Psoas muscle (tissue), 8 donors: Measurements from ENCODE around the gene EIF2S1. TPM values are rescaled to one million over a fixed set of nuclear protein-coding genes. Genes with fewer than 3 reads are reported as not detected.

ENCODE experiments used
- ATAC-seq, 4 donors: fragments of 200-7000 bp; cut with Tn5 transposase; one replicate each; pipeline ENCODE4 v1.9.1; 2020; ENCODE audit warnings: moderate library complexity in 3 of 4, mild to moderate bottlenecking in 2 of 4
- DNase-seq, 2 donors: peaks; one replicate each; pipeline ENCODE4 v3.0.0-alpha.2; 2020
- H3K27ac ChIP-seq: fragments of 200-600 bp; one replicate; pipeline ENCODE4 v1.8.0; 2022
- H3K27me3 ChIP-seq, 3 donors: fragments of 200-600 bp in 1 of 3; one replicate each; pipeline versions ENCODE4 v1.6.1 to v1.8.0; 2013 to 2022; ENCODE audit warnings: low read length in 2 of 3, mild to moderate bottlenecking in 2 of 3, moderate library complexity in 1 of 3; ENCODE audit not compliant: insufficient read depth in 3 of 3
- H3K36me3 ChIP-seq, 2 donors: fragments of 200-600 bp in 1 of 2; one replicate each; pipeline versions ENCODE4 v1.6.1 to v1.8.0; 2013 to 2022; ENCODE audit warnings: low read depth in 1 of 2, mild to moderate bottlenecking in 1 of 2, moderate library complexity in 1 of 2; ENCODE audit not compliant: insufficient read depth in 1 of 2
- H3K4me1 ChIP-seq: fragments of 200-600 bp; one replicate; pipeline ENCODE4 v1.8.0; 2022
- H3K4me3 ChIP-seq: fragments of 200-600 bp; one replicate; pipeline ENCODE4 v1.8.0; 2022; ENCODE audit warnings: mild to moderate bottlenecking
- H3K9me3 ChIP-seq: fragments of 200-600 bp; one replicate; pipeline ENCODE4 v1.8.0; 2022
- WGBS, 3 donors: extraction: QIAGEN DNeasy Blood & Tissue Kit; methylation state at CpG; one replicate each; pipeline versions ENCODE4 v1.1.6 to v1.1.7; 2013; 5-methylcytosine and 5-hydroxymethylcytosine counted together
- intact Hi-C, 2 donors: fragments of 100-400 bp; cut with DNase I; formaldehyde crosslinking; loops; one replicate each; pipeline versions ENCODE4 v1.11.0 to v1.14.2; 2022
- polyA plus RNA-seq, 3 donors: library from polyadenylated mRNA; stranded (reverse); fragments of 200-250 nt; gene quantifications; one replicate each; pipeline ENCODE4 v1.2.3, GENCODE V29; 2013
- total RNA-seq, 4 donors: library from RNA; stranded (reverse); fragmentation: NEBNext Ultra II Directional in 2 of 4; extraction: Animal tissue kit (Norgen Biotek cat#: 25700) in 2 of 4; gene quantifications; one replicate each; pipeline versions ENCODE4 v1.2.1 to v1.2.4, GENCODE V29; 2021 to 2023
- TF ChIP-seq, protein P1 (sequence below): fragments of 200-600 bp; IDR thresholded peaks from one replicate; pipeline ENCODE4 v1.8.0; 2022; ENCODE audit warnings: antibody characterized with exemption
- donor health status: healthy with polysubstance abuse.
- donor health status: DM: no; HTN: no; CAD: no; lungs with moderate emphysema.
- donor health status: Bipolar disorder and iron deficiency.
- donor health status: healthy.
- donor health status: DM: yes; HTN: yes; CAD: no.
- donor health status: DM: no; HTN: no; CAD: no.
- donor health status: DM: no; HTN: no; CAD: no.
- donor health status: DM: yes; HTN: yes; CAD: no.

Gene EIF2S1
- total and polyA plus RNA-seq, 7 donors, result 89.7 to 299 (median 136) TPM

DNA sequence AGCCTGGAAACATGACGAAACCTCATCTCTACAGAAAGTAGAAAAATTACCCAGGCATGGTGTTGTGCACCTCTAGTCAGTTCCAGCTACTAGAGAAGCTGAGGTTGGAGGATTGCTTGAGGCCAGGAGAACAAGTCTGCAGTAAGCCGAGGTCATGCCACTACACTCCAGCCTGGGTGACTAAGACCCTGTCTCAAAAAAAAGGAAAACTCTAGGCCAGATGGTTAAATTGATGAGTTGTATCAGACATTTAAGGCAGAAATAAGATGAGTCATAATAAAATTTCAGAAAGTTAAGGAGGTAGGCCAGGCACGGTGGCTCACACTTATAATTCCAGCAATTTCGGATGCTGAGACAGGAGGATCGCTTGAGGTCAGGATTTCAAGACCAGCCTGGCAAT is 10.7 kb downstream of the EIF2S1 start:
- H3K27me3 ChIP-seq, result no peaks in the 10 kb centered on the region

DNA sequence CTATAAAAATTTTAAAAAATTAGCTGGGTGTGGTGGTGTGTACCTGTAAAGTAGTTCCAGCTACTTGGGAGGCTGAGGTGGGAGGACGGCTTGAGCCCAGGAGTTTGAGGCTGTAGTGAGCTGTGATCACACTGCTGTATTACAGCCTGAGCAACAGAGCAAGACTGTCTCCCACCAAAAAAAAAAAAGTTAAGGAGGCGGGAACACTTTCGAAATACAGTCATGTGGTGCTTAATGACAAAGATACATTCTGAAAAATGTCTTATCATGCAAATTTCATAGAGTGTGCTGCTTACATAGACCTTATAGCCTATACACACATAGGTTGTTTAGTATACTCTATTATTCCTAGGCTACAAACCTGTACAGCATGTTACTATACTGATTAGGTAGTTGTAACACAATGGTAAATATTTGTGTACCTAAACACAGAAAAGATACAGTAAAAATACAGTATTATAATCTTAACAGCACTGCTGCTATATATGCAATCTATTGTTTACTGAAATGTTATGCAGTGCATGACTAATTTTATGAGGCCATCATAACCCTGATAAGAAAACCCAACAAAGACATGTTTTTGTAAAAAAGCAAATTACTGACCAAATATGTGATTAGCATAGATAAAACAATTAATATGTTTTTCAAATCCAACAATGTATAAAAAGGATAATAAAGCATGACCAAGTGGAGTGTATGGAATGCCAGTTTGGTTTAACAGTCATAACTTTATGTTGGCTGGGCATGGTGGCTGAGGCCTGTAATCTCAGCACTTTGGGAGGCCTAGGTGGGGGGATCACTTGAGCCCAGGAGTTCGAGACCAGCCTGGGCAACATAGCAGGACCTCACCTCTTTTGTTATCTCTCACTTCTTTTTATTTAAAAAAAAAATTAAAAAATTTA is 11.4 kb downstream of the EIF2S1 start:
- Histone ChIP-seq H3K27ac (no peak overlapping the region), H3K4me1 (no peaks in the 10 kb centered on the region), H3K36me3 (peaks cover 17 to 98% of the 10 kb centered on the region in 2 donors), H3K4me3 (no peak overlapping the region), H3K9me3 (no peaks in the 10 kb centered on the region), H3K27me3 (no peaks in the 10 kb centered on the region)
- 95 to 100% (median 96%) methylated on average over 4 of the region's 4 CpGs for WGBS, 3 donors
- TF ChIP-seq, protein P1, sequence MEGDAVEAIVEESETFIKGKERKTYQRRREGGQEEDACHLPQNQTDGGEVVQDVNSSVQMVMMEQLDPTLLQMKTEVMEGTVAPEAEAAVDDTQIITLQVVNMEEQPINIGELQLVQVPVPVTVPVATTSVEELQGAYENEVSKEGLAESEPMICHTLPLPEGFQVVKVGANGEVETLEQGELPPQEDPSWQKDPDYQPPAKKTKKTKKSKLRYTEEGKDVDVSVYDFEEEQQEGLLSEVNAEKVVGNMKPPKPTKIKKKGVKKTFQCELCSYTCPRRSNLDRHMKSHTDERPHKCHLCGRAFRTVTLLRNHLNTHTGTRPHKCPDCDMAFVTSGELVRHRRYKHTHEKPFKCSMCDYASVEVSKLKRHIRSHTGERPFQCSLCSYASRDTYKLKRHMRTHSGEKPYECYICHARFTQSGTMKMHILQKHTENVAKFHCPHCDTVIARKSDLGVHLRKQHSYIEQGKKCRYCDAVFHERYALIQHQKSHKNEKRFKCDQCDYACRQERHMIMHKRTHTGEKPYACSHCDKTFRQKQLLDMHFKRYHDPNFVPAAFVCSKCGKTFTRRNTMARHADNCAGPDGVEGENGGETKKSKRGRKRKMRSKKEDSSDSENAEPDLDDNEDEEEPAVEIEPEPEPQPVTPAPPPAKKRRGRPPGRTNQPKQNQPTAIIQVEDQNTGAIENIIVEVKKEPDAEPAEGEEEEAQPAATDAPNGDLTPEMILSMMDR, result no peak
- ATAC-seq (no peak), DNase-seq (no peak)
- intact Hi-C loops, result no loop called here

More for the DNA sequence above, 10.7 kb downstream of the EIF2S1 start:
- no peaks in the 10 kb centered on the region for H3K4me1 ChIP-seq
- TF ChIP-seq, protein P1, result no peak
- DNase-seq (no peak), ATAC-seq (no peak)
- no peak overlapping the region for H3K27ac ChIP-seq
- peaks cover 15 to 98% of the 10 kb centered on the region in 2 donors for H3K36me3 ChIP-seq
- no peaks in the 10 kb centered on the region for H3K9me3 ChIP-seq
- intact Hi-C loops, result no loop called here
- no peak overlapping the region for H3K4me3 ChIP-seq
- 86 to 97% (median 95%) methylated on average over 5 of the region's 5 CpGs for WGBS, 3 donors

DNA sequence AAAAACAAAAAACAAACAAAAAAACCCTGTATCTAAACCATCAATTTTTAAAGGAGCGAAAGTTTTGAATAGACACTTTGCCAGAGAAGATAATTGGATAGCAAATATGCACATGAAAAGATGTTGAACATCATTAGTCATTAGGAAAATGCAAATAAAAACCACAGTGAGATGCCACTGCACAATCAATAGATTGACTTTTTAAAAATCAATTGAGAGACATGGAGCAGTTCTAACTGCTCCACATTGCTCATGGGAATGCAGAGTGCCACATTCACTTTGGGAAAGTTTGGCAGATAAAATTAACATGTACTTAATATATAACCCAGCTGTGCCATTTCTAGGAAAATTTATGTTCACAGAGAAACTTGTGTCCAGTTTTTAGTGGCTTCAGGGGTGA is 12.7 kb downstream of the EIF2S1 start:
- intact Hi-C loops, result no loop called here
- no peaks in the 10 kb centered on the region for H3K9me3 ChIP-seq
- H3K27ac ChIP-seq, result no peak overlapping the region
- no peaks in the 10 kb centered on the region for H3K4me1 ChIP-seq
- DNase-seq (no peak), ATAC-seq (no peak)
- H3K27me3 ChIP-seq, result no peaks in the 10 kb centered on the region
- H3K36me3 ChIP-seq, result peaks cover 22 to 98% of the 10 kb centered on the region in 2 donors
- 97 to 100% (median 100%) methylated on average over 1 of the region's 1 CpG for WGBS, 3 donors
- H3K4me3 ChIP-seq, result no peak overlapping the region
- TF ChIP-seq, protein P1, result no peak

DNA sequence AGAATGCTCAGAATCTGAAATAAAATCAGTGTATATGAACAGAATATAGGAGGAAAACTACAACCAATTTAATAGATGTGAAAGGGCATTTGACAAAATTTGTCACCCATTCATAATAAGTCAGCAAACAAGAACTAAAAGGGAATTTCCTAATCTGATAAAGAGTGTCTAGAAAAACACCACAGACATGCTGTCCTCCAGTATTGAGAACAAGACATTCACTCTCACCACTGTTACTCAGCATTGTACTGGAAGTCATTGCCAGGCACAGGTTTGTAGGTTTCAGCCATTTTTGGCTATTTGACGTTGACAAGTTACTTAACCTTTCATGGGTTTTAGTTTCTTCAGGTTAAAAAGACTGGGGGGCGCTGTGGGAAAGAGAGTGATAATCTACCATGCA is 13.2 kb downstream of the EIF2S1 start:
- no peak overlapping the region for H3K4me3 ChIP-seq
- H3K9me3 ChIP-seq, result no peaks in the 10 kb centered on the region
- DNase-seq (no peak), ATAC-seq (no peak)
- intact Hi-C loops, result no loop called here
- peaks cover 19 to 98% of the 10 kb centered on the region in 2 donors for H3K36me3 ChIP-seq
- WGBS, 3 donors, result 74 to 77% (median 77%) methylated on average over 2 of the region's 2 CpGs
- H3K4me1 ChIP-seq, result no peaks in the 10 kb centered on the region
- TF ChIP-seq, protein P1, result no peak
- no peak overlapping the region for H3K27ac ChIP-seq
- no peaks in the 10 kb centered on the region for H3K27me3 ChIP-seq
